Gastrocnemius medialis (tissue), 4 donors: ENCODE results near the gene DSE. TPM values are rescaled to one million over a fixed set of nuclear protein-coding genes. Genes with fewer than 3 reads are reported as not detected.
A peak's percentile ranks its signal among the peaks of the same experiment; 100 is the strongest.

Experiments used
- ATAC-seq, 2 donors: fragments of 150-250 bp; one replicate each; pipeline ENCODE4 v1.9.1; 2016
- DNase-seq, 2 donors: peaks; one replicate each; pipeline ENCODE4 v3.0.0-alpha.2; 2019
- H3K27ac ChIP-seq, 4 donors: fragments of 200-600 bp; sonication (generic); 1 replicate in 1 of 4; 2 replicates in 3 of 4; pipeline ENCODE4 v1.5.1; 2016 to 2018; ENCODE audit warnings: mild to moderate bottlenecking in 2 of 4, moderate library complexity in 1 of 4
- H3K27me3 ChIP-seq, 3 donors: fragments of 200-600 bp; sonication (generic) in 2 of 3; 1 replicate in 1 of 3; 2 replicates in 2 of 3; pipeline versions ENCODE4 v1.5.1 to v1.6.0; 2016 to 2019; ENCODE audit warnings: mild to moderate bottlenecking in 1 of 3, moderate library complexity in 1 of 3
- H3K36me3 ChIP-seq, 2 donors: fragments of 200-600 bp; sonication (generic) in 1 of 2; one replicate each; pipeline ENCODE4 v1.5.1; 2017 to 2018
- H3K4me1 ChIP-seq, 2 donors: fragments of 200-600 bp; sonication (generic) in 1 of 2; one replicate each; pipeline ENCODE4 v1.5.1; 2016 to 2017; ENCODE audit warnings: mild to moderate bottlenecking in 2 of 2
- H3K4me3 ChIP-seq, 4 donors: fragments of 200-600 bp; sonication (generic) in 3 of 4; 1 replicate in 1 of 4; 2 replicates in 3 of 4; pipeline ENCODE4 v1.5.1; 2016 to 2019; ENCODE audit warnings: mild to moderate bottlenecking in 2 of 4
- H3K9me3 ChIP-seq, 3 donors: fragments of 200-600 bp; sonication (generic) in 2 of 3; 1 replicate in 1 of 3; 2 replicates in 2 of 3; pipeline ENCODE4 v1.5.1; 2016 to 2019
- CTCF ChIP-seq, 5 experiments: fragments of 450-650 bp in 3 of 5; fragments of 200-600 bp in 2 of 5; sonication (generic) in 2 of 5; IDR thresholded peaks in 4 of 5; conservative IDR thresholded peaks in 1 of 5; 1 replicate in 4 of 5; 2 replicates in 1 of 5; pipeline ENCODE4 v1.5.1; 2016 to 2019; ENCODE audit warnings: antibody characterized with exemption in 5 of 5, mild to moderate bottlenecking in 3 of 5, moderate library complexity in 3 of 5
- POLR2A ChIP-seq, 2 donors: fragments of 450-650 bp; IDR thresholded peaks; one replicate each; pipeline ENCODE4 v1.6.1; 2017; ENCODE audit warnings: antibody characterized with exemption in 2 of 2, mild to moderate bottlenecking in 2 of 2, moderate library complexity in 2 of 2
- in situ Hi-C, 4 donors: fragments of 200-750 bp; cut with MboI; loops; one replicate each; pipeline versions ENCODE4 v1.15.0 to v1.8.0; 2017; ENCODE audit warnings: low sequenced_read_pairs in 4 of 4
- intact Hi-C: fragments of 100-400 bp; cut with DNase I; formaldehyde crosslinking; loops from one replicate; pipeline ENCODE4 v1.15.1; 2023; ENCODE audit warnings: low total_unique reads
- total RNA-seq, 4 donors: library from RNA; depleted of rRNA; stranded (reverse); fragments of >200 nt; gene quantifications; one replicate each; pipeline versions ENCODE4 v1.1.0 to v1.2.3, GENCODE V29; 2016

The DSE gene
- total RNA-seq, 4 donors from 2014 or later = 9.6 to 14.8 (median 11.8) TPM

GRCh38 chr6:116364321-116364720, 6.4 kb upstream of the DSE start:
- Histone ChIP-seq H3K36me3 (no peaks in the 10 kb centered on the region), H3K27me3 (no peaks in the 10 kb centered on the region), H3K4me3 (no peak overlapping the region), H3K4me1 (no peaks in the 10 kb centered on the region), H3K9me3 (no peaks in the 10 kb centered on the region), H3K27ac (no peak overlapping the region)
- no peak for TF ChIP-seq CTCF (IDR thresholded peaks at IDR 0.05 in 4 of 5, conservative IDR thresholded peaks at IDR 0.05 in 1 of 5)
- no peak for TF ChIP-seq POLR2A (IDR thresholded peaks at IDR 0.05)
- in situ Hi-C loops = no loop called here
- DNase-seq = no peak
- no peak for ATAC-seq
- intact Hi-C loops = no loop called here

- no peak for DNase-seq
- TF ChIP-seq POLR2A (IDR thresholded peaks at IDR 0.05) (no peak), CTCF (IDR thresholded peaks at IDR 0.05 in 4 of 5, conservative IDR thresholded peaks at IDR 0.05 in 1 of 5) (no peak)
- Histone ChIP-seq H3K4me1 (peaks cover 0 to 5% of the 10 kb centered on the region in 2 donors), H3K27ac (no peak overlapping the region), H3K36me3 (no peaks in the 10 kb centered on the region), H3K4me3 (no peak overlapping the region), H3K9me3 (no peaks in the 10 kb centered on the region), H3K27me3 (no peaks in the 10 kb centered on the region)
- in situ Hi-C loops (no loop called here), intact Hi-C loops (no loop called here)
- ATAC-seq = no peak
These were observed 5.0 kb upstream of the DSE start for GRCh38 chr6:116365743-116366142.

GRCh38 chr6:116366740-116367275, 3.9 kb upstream of the DSE start:
- ATAC-seq (no peak), DNase-seq (no peak)
- intact Hi-C loops = no loop called here
- H3K9me3 ChIP-seq = no peaks in the 10 kb centered on the region
- H3K27ac ChIP-seq = no peak overlapping the region
- H3K4me1 ChIP-seq = peaks cover 0 to 10% of the 10 kb centered on the region in 2 donors
- in situ Hi-C loops = no loop called here
- TF ChIP-seq CTCF (IDR thresholded peaks at IDR 0.05 in 4 of 5, conservative IDR thresholded peaks at IDR 0.05 in 1 of 5) (no peak), POLR2A (IDR thresholded peaks at IDR 0.05) (no peak)
- H3K36me3 ChIP-seq = no peaks in the 10 kb centered on the region
- H3K4me3 ChIP-seq = no peak overlapping the region
- H3K27me3 ChIP-seq = no peaks in the 10 kb centered on the region

- peak overlapping the region; percentile 86 to 91 (median 89) for H3K27ac ChIP-seq
- TF ChIP-seq CTCF (IDR thresholded peaks at IDR 0.05 in 4 of 5, conservative IDR thresholded peaks at IDR 0.05 in 1 of 5) (no peak), POLR2A (IDR thresholded peaks at IDR 0.05) (no peak)
- H3K36me3 ChIP-seq = no peaks in the 10 kb centered on the region
- peak overlapping the region in 2 of 4 donors; percentile 80 to 89 for H3K4me3 ChIP-seq
- no peaks in the 10 kb centered on the region for H3K9me3 ChIP-seq
- in situ Hi-C loops (no loop called here), intact Hi-C loops (no loop called here)
- no peaks in the 10 kb centered on the region for H3K27me3 ChIP-seq
- ATAC-seq = no peak
- DNase-seq = no peak
- peaks cover 0 to 15% of the 10 kb centered on the region in 2 donors for H3K4me1 ChIP-seq
These were observed 1.2 kb upstream of the DSE start for GRCh38 chr6:116369540-116369939.
